ENCODE data around the gene CR1L. TPM values are rescaled to one million over a fixed set of nuclear protein-coding genes. Genes with fewer than 3 reads are reported as not detected.
"Not testable (repeated sequence)": the region's sequence is repeated elsewhere in the genome, so short reads cannot be mapped to it uniquely, and the experiment has no call there.

Gene CR1L
- polyA plus RNA-seq, 1 donor, result not detected

- no peak for DNase-seq
Measured at GRCh38 chr1:207747627-207748492, 102.9 kb downstream of the CR1L start.

GRCh38 chr1:207748737-207749528, 104.0 kb downstream of the CR1L start:
- no peak for DNase-seq

GRCh38 chr1:207750631-207751305, 105.8 kb downstream of the CR1L start:
- no peak for DNase-seq

- peak; percentile 12 for DNase-seq
Measured at GRCh38 chr1:207751463-207751789, 106.5 kb downstream of the CR1L start.

- peak; percentile 96 for DNase-seq
Measured at GRCh38 chr1:207751790-207752455, 107.0 kb downstream of the CR1L start, which contains the start of gene CD46. Gene CD46 (plus strand): TSS chr1:207752054. CDS start chr1:207752213, 159 bp downstream.

- DNase-seq, result no peak
Measured at GRCh38 chr1:207752456-207752998, 107.6 kb downstream of the CR1L start.

- no peak for DNase-seq
Measured at GRCh38 chr1:207753611-207754010, 108.7 kb downstream of the CR1L start.

- DNase-seq, result no peak
Measured at GRCh38 chr1:207754011-207754410, 109.1 kb downstream of the CR1L start.

GRCh38 chr1:207754974-207755700, 110.2 kb downstream of the CR1L start:
- DNase-seq, result no peak

GRCh38 chr1:207755846-207756693, 111.1 kb downstream of the CR1L start:
- DNase-seq, result no peak

GRCh38 chr1:207762622-207763021, 117.7 kb downstream of the CR1L start:
- DNase-seq, result no peak

- DNase-seq, result no peak
Measured at GRCh38 chr1:207763091-207763490, 118.2 kb downstream of the CR1L start.

- DNase-seq, result no peak
Measured at GRCh38 chr1:207763972-207764371, 119.0 kb downstream of the CR1L start.

GRCh38 chr1:207766569-207766968, 121.6 kb downstream of the CR1L start:
- DNase-seq, result no peak

- DNase-seq, result not testable (repeated sequence)
Measured at GRCh38 chr1:207770514-207770913, 125.6 kb downstream of the CR1L start.

Other genes starting within 250 kb of the CR1L start
- gene CR2, start 190.8 kb upstream of the CR1L start, polyA plus RNA-seq (ENCODE audit: insufficient read length), result 0.08 TPM
- gene CR1, start 149.0 kb upstream of the CR1L start, polyA plus RNA-seq (ENCODE audit: insufficient read length), result 0.93 TPM
- gene CD46, start 106.9 kb downstream of the CR1L start, polyA plus RNA-seq (ENCODE audit: insufficient read length), result 74.1 TPM

Data from hindlimb muscle (tissue), 1 donor.